HG03139 (cell line): ENCODE measurements around the gene ANO3.
"Not testable (repeated sequence)": the region's sequence is repeated elsewhere in the genome, so short reads cannot be mapped to it uniquely, and the experiment has no call there.

Experiments
- ATAC-seq: cut with Tn5 transposase; IDR thresholded peaks from one replicate; pipeline ENCODE4 v1.9.1; 2021; ENCODE audit not compliant: unreplicated experiment

The ANO3 gene

DNA sequence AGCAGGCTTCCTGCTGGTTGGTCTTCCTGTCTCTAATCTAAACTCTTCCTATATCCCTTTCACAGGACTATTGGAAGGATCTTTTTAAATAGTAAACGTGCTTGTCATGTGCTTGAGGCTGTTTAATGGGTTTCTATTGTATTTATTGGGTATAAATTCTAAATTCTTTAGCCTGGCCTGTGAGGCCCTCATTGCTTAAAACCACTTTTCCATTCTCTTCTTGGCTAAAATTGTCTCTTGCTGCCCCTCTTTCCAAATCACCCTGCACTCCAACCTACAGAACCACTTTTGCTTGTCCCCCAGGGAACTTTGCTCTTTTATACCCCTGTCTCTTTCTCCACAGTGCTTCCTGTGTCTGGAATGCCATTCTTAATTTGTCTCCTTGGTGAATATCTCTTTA, 286.5 kb downstream of the ANO3 start:
- ATAC-seq, result no peak

- ATAC-seq, result no peak
These were observed 288.5 kb downstream of the ANO3 start for GRCh38 chr11:26620282-26621045.

DNA sequence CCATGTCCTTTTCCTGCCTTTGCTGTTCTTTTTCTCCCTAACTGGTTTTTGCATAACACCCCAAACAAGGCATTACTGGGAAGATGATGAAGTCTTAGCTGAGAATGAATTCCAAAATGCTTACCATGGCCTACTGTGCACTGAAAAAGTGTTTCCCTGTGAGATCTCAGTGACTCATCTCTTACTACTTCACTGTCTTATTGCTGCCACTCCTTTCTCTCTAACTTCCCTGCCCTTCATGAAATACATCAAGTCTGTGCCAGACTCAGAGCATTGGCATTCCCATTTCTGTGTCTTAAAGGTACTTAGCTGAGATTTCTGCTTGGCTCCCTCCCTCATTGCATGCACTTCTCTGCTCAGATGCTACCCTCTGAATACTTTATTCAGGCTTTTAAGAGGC, 289.2 kb downstream of the ANO3 start:
- no peak for ATAC-seq

DNA sequence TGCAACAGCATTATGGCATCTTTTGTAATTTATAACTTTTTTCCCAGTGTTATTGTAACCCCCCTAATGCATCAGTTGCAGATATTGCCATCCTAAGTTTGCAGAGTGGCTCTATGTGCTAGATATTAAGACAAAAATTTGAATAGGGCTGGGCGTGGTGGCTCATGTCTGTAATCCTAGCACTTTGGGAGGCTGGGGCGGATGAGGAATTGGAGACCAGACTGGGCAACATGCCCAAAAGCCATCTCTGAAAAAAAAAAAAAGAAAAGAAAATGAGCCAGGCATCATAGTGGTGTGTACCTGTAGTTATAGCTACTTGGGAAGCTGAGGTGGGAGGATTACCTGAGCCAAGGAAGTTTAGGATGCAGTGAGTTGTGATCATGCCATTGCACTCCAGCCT, 290.3 kb downstream of the ANO3 start:
- no peak for ATAC-seq

- ATAC-seq, result no peak
These were observed 291.2 kb downstream of the ANO3 start for GRCh38 chr11:26623076-26623659.

- ATAC-seq, result no peak
These were observed 294.4 kb downstream of the ANO3 start for GRCh38 chr11:26626346-26626745.

DNA sequence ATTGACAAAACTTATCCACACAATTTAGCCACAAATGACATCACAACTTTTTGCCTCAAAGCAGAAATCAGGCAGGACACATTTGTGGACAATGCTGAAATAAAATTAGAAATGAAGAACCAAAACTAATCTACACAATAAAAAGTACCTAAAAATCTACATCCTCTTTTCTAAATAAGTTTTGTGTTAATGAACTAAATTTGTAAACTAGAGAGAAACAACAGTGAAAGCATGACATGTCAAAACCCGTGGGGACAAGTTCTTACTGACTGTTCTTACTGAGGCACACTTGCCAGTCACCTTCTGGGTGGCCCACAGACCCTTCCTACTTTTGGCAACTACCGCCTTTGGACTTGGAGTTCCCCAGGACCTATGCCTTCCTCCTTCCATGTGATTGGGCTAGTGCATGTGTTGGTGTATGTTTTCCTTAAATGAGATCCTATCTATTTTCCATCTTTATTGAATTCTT, 300.8 kb downstream of the ANO3 start:
- no peak for ATAC-seq

DNA sequence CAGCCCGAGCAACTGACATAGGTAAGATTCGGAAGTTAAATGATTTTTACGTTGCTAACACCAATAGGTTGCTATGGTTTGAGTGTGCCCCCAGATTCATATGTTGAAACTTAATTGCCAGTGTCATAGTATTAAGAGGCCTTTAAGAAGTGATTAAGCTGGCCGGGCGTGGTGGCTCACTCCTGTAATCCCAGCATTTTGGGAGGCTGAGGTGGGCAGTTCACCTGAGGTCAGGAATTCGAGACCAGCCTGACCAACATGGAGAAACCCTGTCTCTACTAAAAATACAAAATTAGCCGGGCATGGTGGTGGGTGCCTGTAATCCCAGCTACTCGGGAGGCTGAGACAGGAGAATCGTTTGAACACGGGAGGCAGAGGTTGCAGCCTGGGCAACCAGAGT, 311.4 kb downstream of the ANO3 start:
- not testable (repeated sequence) for ATAC-seq

- peak; percentile 94 for ATAC-seq
These were observed 318.0 kb downstream of the ANO3 start for GRCh38 chr11:26649884-26650283.

DNA sequence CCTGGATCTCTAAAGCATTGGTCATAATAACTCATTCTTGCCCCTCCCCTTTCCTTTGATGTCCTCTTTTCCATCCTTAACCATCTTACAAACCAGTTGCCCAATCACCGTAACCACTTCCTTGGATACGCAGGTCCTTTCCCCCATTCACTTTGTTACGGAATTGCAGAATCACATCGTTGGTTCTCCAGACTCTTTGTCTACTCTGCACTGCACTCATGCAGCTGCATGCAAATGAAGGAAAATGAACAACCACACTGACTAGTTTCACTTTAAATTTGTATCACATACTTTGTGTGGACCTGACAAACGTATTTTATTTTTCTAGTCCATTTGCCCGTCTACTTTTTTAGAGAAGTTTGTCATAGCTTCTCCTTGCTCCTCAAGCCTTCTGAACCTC, 320.0 kb downstream of the ANO3 start:
- no peak for ATAC-seq

DNA sequence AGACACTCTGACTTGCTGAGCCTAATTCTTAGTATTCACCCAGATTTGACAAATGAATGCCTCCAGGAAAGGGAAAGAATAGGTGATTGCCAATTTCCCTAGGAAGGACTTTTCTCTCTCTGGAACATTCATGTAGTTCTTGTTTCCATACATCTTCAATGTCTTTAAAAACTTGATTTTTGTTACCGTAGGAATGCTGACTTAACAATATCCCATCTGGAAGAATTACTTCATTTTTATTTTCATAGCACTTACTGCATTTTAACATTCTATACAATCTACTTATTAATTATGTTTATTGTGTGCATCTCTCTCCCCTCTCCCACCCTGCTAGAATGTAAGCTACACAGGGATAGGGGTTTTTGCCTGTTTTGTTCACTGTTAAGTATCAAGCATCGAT, 323.4 kb downstream of the ANO3 start:
- no peak for ATAC-seq

DNA sequence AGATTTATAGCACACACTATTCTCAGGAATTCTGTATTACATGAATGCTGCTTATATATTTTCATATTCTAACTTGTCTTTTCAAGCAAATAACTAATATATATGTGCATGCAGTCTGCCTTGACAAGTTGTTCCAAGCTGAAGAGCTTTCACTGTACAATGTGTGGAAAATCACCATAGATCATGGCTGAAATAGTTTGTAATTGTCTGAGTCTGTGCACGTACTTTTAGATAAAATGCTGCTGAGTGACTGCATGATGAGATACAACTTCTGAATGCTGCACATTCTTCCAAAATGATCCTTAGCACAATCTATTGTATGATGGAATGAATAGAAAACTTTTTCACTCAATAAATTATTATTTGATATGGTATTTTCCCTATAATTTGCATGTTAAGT, 331.0 kb downstream of the ANO3 start:
- no peak for ATAC-seq

- no peak for ATAC-seq
These were observed 333.1 kb downstream of the ANO3 start for GRCh38 chr11:26665036-26665435.

- no peak for ATAC-seq
These were observed 334.0 kb downstream of the ANO3 start for GRCh38 chr11:26665946-26666345.

GRCh38 chr11:26675233-26675928, 343.5 kb downstream of the ANO3 start:
- no peak for ATAC-seq

- no peak for ATAC-seq
These were observed 344.7 kb downstream of the ANO3 start for GRCh38 chr11:26676641-26677040.

- ATAC-seq, result no peak
These were observed 345.6 kb downstream of the ANO3 start for GRCh38 chr11:26677566-26677965.

DNA sequence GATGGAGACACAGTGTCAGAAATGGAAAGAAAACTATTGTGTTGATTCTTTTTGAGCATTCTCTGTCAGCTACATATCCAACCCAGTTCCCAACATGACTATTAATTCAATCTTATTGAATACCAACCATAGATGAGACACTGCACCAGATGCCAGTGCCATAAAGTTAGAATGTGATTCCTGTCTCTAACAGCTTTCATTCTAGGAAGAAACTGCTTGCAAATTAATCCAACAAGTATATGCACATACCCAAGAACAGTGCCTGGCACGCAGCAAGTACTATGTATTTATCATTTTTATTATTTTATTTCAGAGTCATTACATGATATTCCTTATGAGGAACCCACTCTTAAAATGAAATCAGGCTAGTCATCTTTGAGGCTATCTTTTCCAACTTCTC, 355.4 kb downstream of the ANO3 start:
- ATAC-seq, result no peak

GRCh38 chr11:26688701-26689100, 356.8 kb downstream of the ANO3 start:
- ATAC-seq, result no peak

DNA sequence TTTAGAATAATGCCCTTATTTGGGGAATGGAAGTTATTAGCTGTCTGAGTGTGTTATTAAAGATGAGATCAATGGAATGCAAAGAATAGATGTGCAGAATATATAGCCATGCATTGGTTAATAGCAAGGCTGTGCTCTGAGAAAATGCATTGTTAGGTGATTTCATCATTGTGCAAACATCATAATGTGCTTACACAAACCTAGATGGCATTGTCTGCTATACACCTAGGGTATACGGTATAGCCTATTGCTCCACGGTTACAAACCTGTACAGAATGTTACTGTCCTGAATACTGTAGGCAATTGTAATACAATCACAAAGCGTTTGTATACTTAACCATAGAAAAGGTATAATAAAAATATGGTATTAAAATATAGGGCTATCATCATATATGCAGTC, 364.4 kb downstream of the ANO3 start:
- ATAC-seq, result no peak

- no peak for ATAC-seq
These were observed 366.3 kb downstream of the ANO3 start for GRCh38 chr11:26698224-26698623.

DNA sequence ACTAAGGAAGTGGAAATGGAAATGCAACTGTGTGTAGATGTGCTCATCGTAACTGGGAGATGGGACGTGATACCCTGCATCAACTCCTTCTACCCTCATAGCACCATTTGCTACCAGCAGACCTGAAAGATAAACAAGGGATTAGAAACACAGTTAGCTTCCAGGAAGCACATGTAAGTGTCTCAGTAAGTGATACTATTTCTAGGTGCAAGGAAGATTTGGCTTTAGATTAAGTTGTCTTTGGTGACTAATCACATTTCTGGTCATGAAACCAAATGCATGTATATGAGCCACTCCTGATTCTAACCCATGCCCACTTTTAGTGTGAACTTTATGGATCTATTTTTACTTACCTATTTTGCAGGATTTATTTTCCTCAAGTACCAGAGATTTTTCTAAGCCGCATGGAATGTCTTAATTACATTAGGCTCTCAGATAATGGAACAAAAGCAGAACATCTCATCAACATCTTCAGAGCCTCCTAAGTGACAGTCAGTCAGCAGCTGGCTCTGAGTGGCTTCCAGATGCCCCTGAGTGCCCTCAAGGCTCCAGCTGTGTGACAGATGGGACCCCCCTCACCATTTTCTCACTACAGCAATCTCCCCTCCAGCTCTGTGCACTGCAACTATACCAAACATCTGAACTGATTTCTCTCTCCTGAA, 368.8 kb downstream of the ANO3 start:
- ATAC-seq, result no peak
